OCI-LY7 (cell line): ENCODE measurements around the gene SECISBP2L. TPM values are rescaled to one million over a fixed set of nuclear protein-coding genes. Genes with fewer than 3 reads are reported as not detected.
A peak's percentile ranks its signal among the peaks of the same experiment; 100 is the strongest.
"Not testable (repeated sequence)": the region's sequence is repeated elsewhere in the genome, so short reads cannot be mapped to it uniquely, and the experiment has no call there.

ENCODE experiments used
- BruUV-seq: library from RNA; stranded (reverse); fragments of 400-500 nt; replicated peaks from 2 replicates; lab custom pipeline; 2021; lab: Mats Ljungman, UMichigan
- CTCF ChIA-PET: fragments of 300-600 bp; sonication (Branson Sonifier 250); formaldehyde crosslinking; loops from one replicate; lab custom pipeline; 2022; ENCODE audit warnings: antibody characterized with exemption; ENCODE audit not compliant: unreplicated experiment; lab: Charles Lee
- POLR2A ChIA-PET: fragments of 300-600 bp; sonication (Branson Sonifier 250); formaldehyde crosslinking; loops from one replicate; lab custom pipeline; 2022; ENCODE audit warnings: antibody characterized with exemption; lab: Charles Lee
- DNase-seq: peaks from one replicate; pipeline ENCODE4 v3.0.0-alpha.2; 2015; ENCODE audit warnings: low spot score
- H2AFZ ChIP-seq: fragments of 200-600 bp; sonication (generic), shearing (Covaris generic); 2 replicates; pipeline ENCODE4 v1.6.1; 2014; ENCODE audit warnings: mild to moderate bottlenecking, antibody characterized with exemption, low read length, moderate library complexity
- H3K27ac ChIP-seq: fragments of 200-600 bp; sonication (generic); 2 replicates; pipeline ENCODE4 v1.5.1; 2014; ENCODE audit warnings: mixed run types, low read depth, mild to moderate bottlenecking, moderate library complexity, low read length, inconsistent platforms; ENCODE audit not compliant: poor library complexity, severe bottlenecking
- H3K36me3 ChIP-seq: fragments of 200-600 bp; sonication (generic); 2 replicates; pipeline ENCODE4 v1.6.1; 2014; ENCODE audit warnings: mild to moderate bottlenecking, antibody characterized with exemption, low read length, moderate library complexity, mixed read lengths; ENCODE audit not compliant: insufficient read depth
- H3K4me1 ChIP-seq: fragments of 200-600 bp; sonication (generic); 2 replicates; pipeline ENCODE4 v1.5.1; 2014; ENCODE audit warnings: mild to moderate bottlenecking, low read length; ENCODE audit not compliant: insufficient read depth, poor library complexity, severe bottlenecking
- H3K4me2 ChIP-seq: fragments of 200-600 bp; sonication (generic); 2 replicates; pipeline ENCODE4 v1.6.1; 2014; ENCODE audit warnings: mild to moderate bottlenecking, low read length
- H3K4me3 ChIP-seq: fragments of 200-600 bp; sonication (generic); 2 replicates; pipeline ENCODE4 v1.5.1; 2014; ENCODE audit warnings: mild to moderate bottlenecking, low read depth, low read length; ENCODE audit not compliant: poor library complexity, severe bottlenecking
- H3K79me2 ChIP-seq: fragments of 200-600 bp; sonication (generic); 2 replicates; pipeline ENCODE4 v1.6.1; 2016; ENCODE audit warnings: low read depth, mild to moderate bottlenecking, low read length, moderate library complexity, mixed read lengths; ENCODE audit not compliant: insufficient read depth
- H3K9me2 ChIP-seq: fragments of 200-600 bp; sonication (generic); 2 replicates; pipeline ENCODE4 v1.6.1; 2016; ENCODE audit warnings: mild to moderate bottlenecking, low read length, mixed read lengths; ENCODE audit not compliant: insufficient read depth
- H3K9me3 ChIP-seq: fragments of 200-600 bp; sonication (generic); 2 replicates; pipeline ENCODE4 v1.6.1; 2014; ENCODE audit warnings: mild to moderate bottlenecking, mixed run types, low read length, mixed read lengths
- H4K20me1 ChIP-seq: fragments of 200-600 bp; sonication (generic); 2 replicates; pipeline ENCODE4 v1.6.1; 2014; ENCODE audit warnings: mild to moderate bottlenecking, antibody characterized with exemption, low read length, moderate library complexity, mixed read lengths; ENCODE audit not compliant: insufficient read depth
- CTCF ChIP-seq: fragments of 200-600 bp; sonication (generic); conservative IDR thresholded peaks from 2 replicates; pipeline ENCODE4 v1.5.1; 2014; ENCODE audit warnings: mild to moderate bottlenecking, antibody characterized with exemption, low read length, moderate library complexity, mixed read lengths
- EZH2phosphoT487 ChIP-seq: fragments of 200-600 bp; sonication (generic); IDR thresholded peaks from 2 replicates; pipeline ENCODE4 v1.6.1; 2018; ENCODE audit warnings: low read depth, borderline replicate concordance, mild to moderate bottlenecking, mixed run types, antibody characterized with exemption, low read length, moderate library complexity, mixed read lengths
- intact Hi-C: fragments of 100-400 bp; cut with micrococcal nuclease; formaldehyde crosslinking; loops from one replicate; pipeline ENCODE4 v1.10.0; 2022; ENCODE audit not compliant: unreplicated experiment
- total RNA-seq, 2 experiments: library from RNA; depleted of rRNA in 1 of 2; stranded (reverse); fragments of >200 nt in 1 of 2; shearing (Covaris generic) in 1 of 2; gene quantifications; 2 replicates each; pipeline ENCODE4 v1.2.3, GENCODE V29; 2014 to 2022

Gene SECISBP2L
- total RNA-seq, 2 experiments from 2014 or later = 15.4 to 26.3 TPM

DNA sequence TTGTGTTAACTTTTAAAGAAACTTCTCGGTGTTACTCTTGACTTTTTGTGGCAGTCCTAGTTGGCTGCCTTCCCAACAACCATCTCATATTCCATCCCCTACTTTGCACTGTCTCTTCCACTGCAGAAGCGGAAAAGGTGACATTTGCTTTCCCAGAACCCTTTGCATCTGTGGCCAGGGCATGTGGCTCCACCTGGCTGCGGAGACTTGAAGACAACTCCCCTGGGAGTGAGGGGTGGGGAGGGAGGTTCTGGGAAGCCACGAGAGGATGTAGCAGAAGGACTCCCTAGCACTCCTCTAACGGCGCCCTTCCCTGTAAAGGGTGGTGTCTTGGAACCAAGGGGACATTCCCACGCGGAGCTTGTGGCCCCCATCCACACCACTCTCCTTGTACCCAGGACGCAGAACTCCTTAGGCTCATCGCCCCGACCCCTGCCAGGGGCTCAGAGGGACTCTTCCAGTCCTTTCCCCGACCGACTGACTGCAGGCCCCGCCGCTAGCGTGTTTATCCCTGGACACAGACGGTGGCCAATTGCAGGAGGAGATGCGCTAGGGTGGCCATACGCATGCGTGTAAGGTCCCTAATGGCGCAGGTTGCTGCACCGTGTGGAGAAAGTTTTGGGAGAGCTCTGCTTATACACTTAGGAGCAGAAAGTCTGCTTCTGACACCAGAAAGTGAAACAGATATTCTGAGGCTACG lies 33.2 kb upstream of the SECISBP2L start:
- intact Hi-C loops = no loop called here
- DNase-seq = peak; percentile 3
- ChIA-PET POLR2A (no interaction called here), CTCF (no interaction called here)
- TF ChIP-seq EZH2phosphoT487 (no peak), CTCF (no peak)
- no peak overlapping the region for H3K4me3 ChIP-seq
- no peaks in the 10 kb centered on the region for H3K36me3 ChIP-seq
- no peaks in the 10 kb centered on the region for H3K9me3 ChIP-seq
- no peak overlapping the region for H3K4me2 ChIP-seq
- BruUV-seq = no TSS peak
- no peaks in the 10 kb centered on the region for H3K9me2 ChIP-seq
- H3K27ac ChIP-seq = no peak overlapping the region
- H4K20me1 ChIP-seq = no peaks in the 10 kb centered on the region
- H2AFZ ChIP-seq = no peak overlapping the region
- H3K79me2 ChIP-seq = no peaks in the 10 kb centered on the region
- H3K4me1 ChIP-seq = no peaks in the 10 kb centered on the region

DNA sequence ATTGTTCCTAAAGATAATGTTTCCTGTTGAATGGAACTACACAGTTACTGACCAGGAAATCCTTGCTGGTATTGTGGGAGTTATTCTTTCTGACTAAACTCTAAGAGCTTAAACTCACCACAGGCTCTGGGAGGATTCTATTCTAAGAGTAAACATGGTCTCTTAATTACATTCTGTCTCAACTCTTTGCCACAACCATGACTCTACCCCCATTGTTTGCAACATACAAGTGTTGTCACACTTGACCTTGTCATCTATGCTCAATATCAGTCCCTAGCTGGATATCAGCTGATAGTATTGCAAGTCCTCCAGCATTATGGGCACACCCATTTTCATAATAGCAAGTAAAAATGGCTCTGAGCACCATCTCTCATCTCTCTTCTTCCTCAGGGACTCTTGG lies 29.6 kb upstream of the SECISBP2L start:
- Histone ChIP-seq H3K36me3 (no peaks in the 10 kb centered on the region), H3K4me3 (no peak overlapping the region), H4K20me1 (no peaks in the 10 kb centered on the region), H3K9me2 (no peaks in the 10 kb centered on the region), H3K27ac (no peak overlapping the region), H3K9me3 (no peaks in the 10 kb centered on the region), H3K4me1 (no peaks in the 10 kb centered on the region), H3K4me2 (no peak overlapping the region), H3K79me2 (no peaks in the 10 kb centered on the region), H2AFZ (no peak overlapping the region)
- intact Hi-C loops = no loop called here
- CTCF ChIA-PET = no interaction called here
- POLR2A ChIA-PET = no interaction called here
- TF ChIP-seq CTCF (no peak), EZH2phosphoT487 (no peak)
- DNase-seq = no peak
- BruUV-seq = no TSS peak

- intact Hi-C loops, DNase-seq, H3K4me3 ChIP-seq, H3K4me2 ChIP-seq, H2AFZ ChIP-seq, POLR2A ChIA-PET, H3K36me3 ChIP-seq, H3K4me1 ChIP-seq, CTCF ChIA-PET, BruUV-seq, H3K27ac ChIP-seq, H3K79me2 ChIP-seq, H3K9me2 ChIP-seq, H3K9me3 ChIP-seq, H4K20me1 ChIP-seq: not testable (repeated sequence)
Observed at GRCh38 chr15:49074589-49075287, 28.5 kb upstream of the SECISBP2L start.
